Choroid plexus epithelial cell (primary cell): ENCODE data around the gene MUSK.
A peak's percentile ranks its signal among the peaks of the same experiment; 100 is the strongest.

Experiments
- DNase-seq: peaks from one replicate; pipeline ENCODE4 v3.0.0-alpha.2; 2010; ENCODE audit warnings: low read depth
- H3K4me3 ChIP-seq: 2 replicates; pipeline ENCODE4 v1.5.1; 2011; ENCODE audit warnings: low read depth, mild to moderate bottlenecking, control low read depth, low read length, moderate library complexity
- CTCF ChIP-seq: conservative IDR thresholded peaks from 2 replicates; pipeline ENCODE4 v1.5.1; 2011; ENCODE audit warnings: low read depth, mild to moderate bottlenecking, control low read depth, inconsistent platforms, low read length, moderate library complexity

The MUSK gene

GRCh38 chr9:110744715-110745384, 76.3 kb downstream of the MUSK start:
- peak; percentile 100 for DNase-seq
- H3K4me3 ChIP-seq: no peak overlapping the region
- no peak for TF ChIP-seq CTCF

GRCh38 chr9:110745676-110746075, 77.1 kb downstream of the MUSK start:
- TF ChIP-seq CTCF: no peak

DNA sequence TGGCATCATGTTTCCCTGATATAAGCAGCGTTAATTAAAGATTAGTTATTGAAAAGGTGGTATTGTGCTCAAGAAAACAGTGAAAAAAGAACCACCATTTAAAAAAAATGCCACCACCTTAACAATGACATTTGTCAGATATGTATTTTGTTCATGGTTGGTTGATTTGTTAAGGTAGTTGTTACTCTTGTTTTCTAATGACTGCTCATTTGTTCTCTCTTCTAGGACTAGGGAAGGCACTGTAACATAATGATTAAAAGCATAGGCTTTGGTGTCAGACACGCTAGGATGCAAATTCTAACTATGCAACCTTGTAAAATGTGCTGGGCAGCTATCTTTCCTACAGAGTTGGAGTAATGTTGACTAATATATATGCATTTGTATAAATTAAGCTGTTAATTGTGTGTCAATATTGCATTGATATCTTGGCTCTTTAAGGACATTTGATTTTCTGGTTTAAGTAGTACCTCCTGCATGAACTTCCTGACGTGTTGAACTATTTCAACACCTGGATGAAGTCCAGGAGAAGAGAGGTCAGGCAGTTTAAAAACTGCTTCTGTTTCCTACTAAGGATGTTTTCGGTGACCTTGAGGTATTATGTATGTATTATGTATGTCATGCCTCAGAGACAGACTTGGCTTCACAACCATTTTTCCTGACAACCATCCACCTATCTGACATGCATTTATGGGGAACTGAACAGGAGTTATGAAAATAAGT, 77.8 kb downstream of the MUSK start:
- peak; percentile 74 for DNase-seq
- no peak overlapping the region for H3K4me3 ChIP-seq
- TF ChIP-seq CTCF: no peak

More at GRCh38 chr9:110745676-110746075, 77.1 kb downstream of the MUSK start:
- no peak overlapping the region for H3K4me3 ChIP-seq
- peak; percentile 61 for DNase-seq

DNA sequence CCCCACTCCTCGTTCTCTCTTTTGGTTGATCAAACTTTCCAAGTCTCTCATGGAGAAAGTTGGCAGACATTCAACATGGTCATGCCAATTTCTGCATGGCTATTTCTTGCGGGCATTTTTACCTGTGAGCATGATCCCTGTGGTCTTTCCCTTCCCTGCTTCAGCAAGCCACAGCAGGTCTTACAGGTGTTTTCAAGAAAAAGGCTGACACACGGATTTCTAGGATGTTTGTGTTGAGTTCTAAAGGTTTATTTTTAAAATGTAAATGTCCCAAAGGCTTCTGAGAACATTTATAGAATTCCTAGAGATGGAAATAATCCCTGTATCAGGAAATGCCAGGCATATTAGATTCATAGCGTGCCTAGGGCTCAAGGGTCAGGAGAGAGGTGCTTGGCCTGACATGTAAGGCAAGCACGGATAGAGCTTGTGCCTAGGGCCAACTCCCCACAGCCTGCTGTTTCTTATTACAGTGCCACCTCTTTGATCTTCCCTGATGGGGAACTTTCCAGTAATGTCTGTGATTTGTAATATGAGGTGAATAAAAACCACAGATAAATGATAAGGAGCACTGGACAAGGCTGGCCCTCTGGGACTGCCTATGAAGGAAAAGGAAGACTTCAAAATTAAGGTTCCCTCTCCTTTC, 79.8 kb downstream of the MUSK start:
- no peak for DNase-seq
- H3K4me3 ChIP-seq: no peak overlapping the region
- TF ChIP-seq CTCF: no peak

GRCh38 chr9:110750272-110750671, 81.7 kb downstream of the MUSK start:
- no peak overlapping the region for H3K4me3 ChIP-seq
- TF ChIP-seq CTCF: no peak
- peak; percentile 20 for DNase-seq

GRCh38 chr9:110751971-110752370, 83.4 kb downstream of the MUSK start:
- no peak for TF ChIP-seq CTCF
- DNase-seq: no peak
- no peak overlapping the region for H3K4me3 ChIP-seq

GRCh38 chr9:110752766-110753165, 84.2 kb downstream of the MUSK start:
- no peak overlapping the region for H3K4me3 ChIP-seq
- no peak for TF ChIP-seq CTCF
- DNase-seq: peak; percentile 89
